Kidney epithelial cell (primary cell): ENCODE data around the gene SLPI. TPM values are rescaled to one million over a fixed set of nuclear protein-coding genes. Genes with fewer than 3 reads are reported as not detected.

Experiments used
- DNase-seq: peaks from one replicate; pipeline ENCODE4 v3.0.0-alpha.2; 2010; ENCODE audit warnings: low read depth
- H3K27me3 ChIP-seq: 2 replicates; pipeline ENCODE4 v1.6.0; 2011; ENCODE audit warnings: low read length; ENCODE audit not compliant: control insufficient read depth, insufficient read depth
- H3K36me3 ChIP-seq: 2 replicates; pipeline ENCODE4 v1.5.1; 2011; ENCODE audit warnings: low read length; ENCODE audit not compliant: control insufficient read depth, insufficient read depth
- H3K4me3 ChIP-seq: 2 replicates; pipeline ENCODE4 v1.5.1; 2011; ENCODE audit warnings: low read depth, mild to moderate bottlenecking, control low read depth, low read length
- CTCF ChIP-seq: IDR thresholded peaks from 2 replicates; pipeline ENCODE4 v1.5.1; 2011; ENCODE audit warnings: mild to moderate bottlenecking, moderate library complexity, low read length, control low read depth, inconsistent platforms; ENCODE audit not compliant: insufficient read depth, poor library complexity, severe bottlenecking
- total RNA-seq: library from RNA; depleted of rRNA; stranded (reverse); fragments of >200 nt; gene quantifications from 2 replicates; pipeline ENCODE4 v1.2.3, GENCODE V29; 2015

The SLPI gene, protein sequence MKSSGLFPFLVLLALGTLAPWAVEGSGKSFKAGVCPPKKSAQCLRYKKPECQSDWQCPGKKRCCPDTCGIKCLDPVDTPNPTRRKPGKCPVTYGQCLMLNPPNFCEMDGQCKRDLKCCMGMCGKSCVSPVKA
- total RNA-seq = 88.0 and 99.5 TPM in 2 replicates

DNA sequence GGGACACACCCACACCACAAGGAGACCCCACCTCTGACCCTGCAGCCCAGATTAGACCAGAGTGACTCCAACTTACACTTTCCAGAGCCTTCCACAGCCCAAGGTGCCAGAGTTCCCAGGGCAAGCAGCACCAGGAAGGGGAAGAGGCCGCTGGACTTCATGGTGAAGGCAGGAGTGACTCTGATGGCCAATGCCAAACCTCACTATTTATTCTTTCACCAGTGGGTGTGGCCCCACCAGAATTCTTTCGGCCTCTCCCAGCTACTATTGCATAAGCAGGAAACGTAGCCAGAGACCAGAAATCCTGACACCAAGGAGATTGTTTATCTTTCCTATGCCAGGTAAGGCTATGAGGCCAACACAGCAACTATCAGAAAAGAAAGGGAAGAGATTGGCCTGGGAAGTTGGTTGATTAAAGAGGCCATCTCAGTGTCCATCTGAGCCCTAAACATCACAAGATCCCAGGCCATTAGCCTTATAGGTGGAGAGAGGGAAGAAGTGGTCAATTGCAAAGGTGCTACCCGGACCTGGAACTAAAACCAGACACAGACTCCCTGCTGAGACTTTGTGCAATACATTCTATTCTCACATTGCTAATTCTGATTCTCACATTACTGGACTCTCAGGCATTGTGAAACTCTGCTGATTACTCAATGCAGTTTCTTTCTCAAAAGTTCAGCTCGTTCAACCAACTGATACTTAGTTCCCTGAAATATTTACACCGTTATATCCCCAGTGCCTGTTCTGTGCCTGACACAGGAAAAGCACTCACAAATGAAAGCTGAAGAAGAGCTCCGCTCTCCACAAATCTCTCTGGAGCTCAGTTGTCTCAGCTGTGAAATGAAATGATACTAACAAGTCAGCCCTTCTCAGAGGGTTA is at the start of gene SLPI:
TSS of gene SLPI (minus strand) at position 182 of the 880 bp plus-strand sequence. CDS start at position 161, 21 bp downstream.
- Histone ChIP-seq H3K27me3 (peaks cover 4% of the 10 kb centered on the region), H3K4me3 (no peak within 1 kb of the TSS), H3K36me3 (no peaks in the 10 kb centered on the region)
- TF ChIP-seq CTCF = no peak
- peak; percentile 21 for DNase-seq

DNA sequence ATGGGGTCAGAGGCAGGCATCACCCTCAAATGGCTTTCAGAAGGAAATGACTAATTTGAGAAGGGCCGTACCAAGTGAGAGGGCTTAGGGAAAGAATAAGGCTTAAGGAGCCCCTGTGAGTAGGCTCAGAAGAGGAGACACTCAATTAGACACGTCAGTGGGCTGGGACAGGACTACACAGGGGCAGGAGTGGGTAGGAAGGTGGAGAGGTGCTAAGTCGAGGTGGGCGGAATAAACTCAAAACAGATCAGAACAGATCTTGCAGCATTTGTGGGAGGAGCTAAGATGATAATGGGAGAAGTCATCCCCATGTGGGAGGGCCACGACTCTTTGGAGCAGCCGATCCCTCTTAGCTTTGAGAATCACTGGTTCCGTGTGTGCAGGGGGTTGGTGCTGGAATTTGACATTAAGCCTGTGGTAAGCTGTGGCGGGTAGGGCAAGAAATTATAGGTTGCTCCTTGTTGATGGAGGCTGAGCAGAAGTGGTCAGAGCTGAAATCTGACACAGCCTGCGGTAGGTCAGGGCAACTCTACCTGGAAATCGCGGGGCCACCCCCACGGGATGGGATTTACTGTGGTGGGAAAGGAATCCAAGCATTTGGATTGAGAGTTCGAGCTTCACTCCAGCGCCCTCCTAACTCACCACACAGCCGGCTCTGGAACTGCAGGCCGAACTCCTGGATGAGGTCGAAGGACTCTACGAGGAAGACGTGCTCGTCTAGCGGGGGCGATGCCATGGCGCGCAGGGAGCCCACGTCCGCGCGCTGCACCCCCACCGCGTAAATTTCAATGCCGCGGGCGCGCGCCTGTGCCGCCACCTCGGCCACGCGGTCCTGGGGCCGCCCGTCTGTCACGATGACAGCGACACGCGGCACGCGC is 49.5 kb upstream of the SLPI start:
- no peak overlapping the region for H3K4me3 ChIP-seq
- H3K27me3 ChIP-seq = peaks cover 35% of the 10 kb centered on the region
- no peak for TF ChIP-seq CTCF
- no peak for DNase-seq
- no peaks in the 10 kb centered on the region for H3K36me3 ChIP-seq

DNA sequence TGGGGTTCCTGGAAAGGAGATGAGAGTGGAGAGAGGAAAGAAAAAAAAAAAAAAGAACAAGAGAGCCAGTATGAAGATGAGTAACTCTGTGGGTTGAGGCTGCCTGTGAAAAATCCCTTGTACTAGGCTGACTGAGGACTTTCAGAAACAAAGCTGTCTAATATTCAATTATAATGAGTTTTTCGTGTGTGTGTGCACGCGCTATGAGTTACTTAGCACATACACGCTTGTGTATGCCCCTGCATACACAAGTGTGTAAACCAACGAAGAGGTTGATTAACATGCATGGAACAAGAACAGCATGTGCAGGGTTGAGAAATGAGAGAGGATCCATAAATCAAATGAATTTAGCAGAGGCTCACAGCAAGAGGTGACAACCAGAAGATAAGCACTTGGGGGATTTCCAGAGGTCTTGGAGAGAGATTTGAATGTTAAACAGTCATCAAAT is 47.5 kb upstream of the SLPI start:
- no peak for TF ChIP-seq CTCF
- Histone ChIP-seq H3K4me3 (no peak overlapping the region), H3K36me3 (no peaks in the 10 kb centered on the region), H3K27me3 (peaks cover 20% of the 10 kb centered on the region)
- DNase-seq = no peak

- peak; percentile 50 for TF ChIP-seq CTCF
Measured at GRCh38 chr20:45300961-45301360, 46.6 kb upstream of the SLPI start.

DNA sequence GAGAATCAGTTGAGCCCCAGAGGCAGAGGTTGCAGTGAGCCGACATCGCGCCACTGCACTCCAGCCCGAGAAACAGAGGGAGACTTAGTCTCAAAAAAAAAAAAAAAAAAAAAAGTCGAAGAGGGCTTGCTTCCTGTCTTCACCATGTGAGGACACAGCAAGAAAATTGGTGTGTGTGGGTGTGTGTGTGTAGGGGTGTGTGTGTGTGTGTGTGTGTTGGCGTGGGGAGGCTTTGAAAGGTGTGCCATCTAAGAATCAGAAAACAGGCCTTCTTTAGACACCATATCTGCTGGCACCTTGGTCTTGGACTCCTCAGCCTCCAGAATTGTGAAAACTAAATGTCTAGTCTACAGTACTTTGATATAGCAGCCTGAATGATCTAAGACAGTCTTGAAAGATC is 45.4 kb upstream of the SLPI start:
- no peak for TF ChIP-seq CTCF
- Histone ChIP-seq H3K36me3 (no peaks in the 10 kb centered on the region), H3K27me3 (peaks cover 11% of the 10 kb centered on the region), H3K4me3 (no peak overlapping the region)
- DNase-seq = no peak

More at GRCh38 chr20:45300961-45301360, 46.6 kb upstream of the SLPI start:
- H3K36me3 ChIP-seq = no peaks in the 10 kb centered on the region
- peaks cover 13% of the 10 kb centered on the region for H3K27me3 ChIP-seq
- DNase-seq = no peak
- H3K4me3 ChIP-seq = no peak overlapping the region
